GM12878 (cell line): Measurements from ENCODE around the gene TNFAIP2.

Source experiments
- DPF2 ChIP-seq: fragments of 450-650 bp; IDR thresholded peaks from 2 replicates; pipeline ENCODE4 v1.6.1; 2017; ENCODE audit warnings: mild to moderate bottlenecking
- FOXM1 ChIP-seq: IDR thresholded peaks from 2 replicates; pipeline ENCODE4 v1.6.1; 2012; ENCODE audit warnings: low read depth, mild to moderate bottlenecking, inconsistent platforms, low read length, moderate library complexity
- NRF1 ChIP-seq: conservative IDR thresholded peaks from 2 replicates; pipeline ENCODE4 v1.6.1; 2011; ENCODE audit warnings: mild to moderate bottlenecking, low read depth, low read length, improper control_type of control experiment
- POLR2A ChIP-seq: IDR thresholded peaks from 2 replicates; pipeline ENCODE4 v1.6.1; 2011; ENCODE audit warnings: low read depth, mild to moderate bottlenecking, low read length
- SIN3A ChIP-seq: IDR thresholded peaks from 2 replicates; pipeline ENCODE4 v1.6.1; 2012; ENCODE audit warnings: low read depth, low read length, improper control_type of control experiment
- TBL1XR1 ChIP-seq: IDR thresholded peaks from 2 replicates; pipeline ENCODE4 v1.6.1; 2012; ENCODE audit warnings: low read depth, low read length, improper control_type of control experiment
- TCF12 ChIP-seq: IDR thresholded peaks from 2 replicates; pipeline ENCODE4 v1.6.1; 2011; ENCODE audit warnings: low read depth, mild to moderate bottlenecking, low read length
- ZNF687 ChIP-seq: fragments of 450-650 bp; IDR thresholded peaks from 2 replicates; pipeline ENCODE4 v1.6.1; 2017; ENCODE audit warnings: mild to moderate bottlenecking, moderate library complexity
- TF ChIP-seq, protein P1 (sequence below): IDR thresholded peaks from 2 replicates; pipeline ENCODE4 v1.6.1; 2012; ENCODE audit warnings: low read length, inconsistent platforms
- TF ChIP-seq, protein P2 (sequence below), 3 experiments: IDR thresholded peaks in 2 of 3; conservative IDR thresholded peaks in 1 of 3; 2 replicates each; pipeline ENCODE4 v1.5.1; 2011; ENCODE audit warnings: low read depth in 3 of 3, low read length in 3 of 3, mild to moderate bottlenecking in 3 of 3, control low read depth in 2 of 3, moderate library complexity in 2 of 3, inconsistent platforms in 1 of 3, mixed read lengths in 1 of 3; ENCODE audit not compliant: control insufficient read depth in 2 of 3, insufficient read depth in 1 of 3; ENCODE audit errors: extremely low read depth in 1 of 3
- TF ChIP-seq, protein P3 (sequence below): IDR thresholded peaks from 2 replicates; pipeline ENCODE4 v1.6.1; 2012; ENCODE audit warnings: low read depth, low read length, improper control_type of control experiment
- TF ChIP-seq, protein P4 (sequence below): fragments of 450-650 bp; conservative IDR thresholded peaks from 2 replicates; pipeline ENCODE4 v1.6.1; 2017; ENCODE audit warnings: mild to moderate bottlenecking, moderate library complexity

DNA sequence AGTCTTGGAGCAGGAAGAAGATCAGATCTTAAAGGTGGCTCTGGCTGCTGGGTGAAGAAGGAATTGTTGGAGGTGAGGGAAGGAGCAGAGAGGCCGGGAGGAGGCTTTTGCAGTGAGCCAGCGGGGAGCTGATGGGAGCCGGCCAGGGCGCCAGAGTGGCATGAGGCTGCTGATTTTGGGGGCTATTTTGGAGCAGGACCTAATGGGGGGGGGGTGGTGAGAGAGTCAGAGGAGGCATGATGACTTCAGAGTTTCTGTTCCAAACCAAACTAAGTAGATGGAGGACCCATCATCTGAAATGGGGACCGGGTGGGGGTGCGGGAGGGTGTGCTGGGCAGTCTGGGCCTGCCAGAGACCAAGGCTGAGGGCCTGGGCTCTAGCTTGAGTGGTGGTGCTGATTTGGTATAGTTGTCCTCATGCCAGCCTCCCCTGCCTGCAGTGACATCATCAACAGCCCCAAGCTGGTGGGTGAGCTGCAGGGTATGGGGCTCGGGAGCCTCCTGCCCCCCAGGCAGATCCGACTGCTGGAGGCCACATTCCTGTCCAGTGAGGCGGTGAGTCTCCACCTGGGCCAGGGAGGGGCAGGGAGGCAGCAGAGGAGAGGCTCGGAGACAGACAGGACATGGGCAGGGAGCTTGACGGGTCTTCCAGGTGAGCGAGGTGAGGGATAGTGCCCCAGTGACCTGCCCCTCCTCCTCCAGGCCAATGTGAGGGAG is 6.2 kb downstream of the TNFAIP2 start:
- TF ChIP-seq TCF12 (no peak), SIN3A (no peak), POLR2A (no peak), DPF2 (no peak), FOXM1 (no peak), NRF1 (no peak), TBL1XR1 (no peak), ZNF687 (no peak)
- TF ChIP-seq, protein P1, sequence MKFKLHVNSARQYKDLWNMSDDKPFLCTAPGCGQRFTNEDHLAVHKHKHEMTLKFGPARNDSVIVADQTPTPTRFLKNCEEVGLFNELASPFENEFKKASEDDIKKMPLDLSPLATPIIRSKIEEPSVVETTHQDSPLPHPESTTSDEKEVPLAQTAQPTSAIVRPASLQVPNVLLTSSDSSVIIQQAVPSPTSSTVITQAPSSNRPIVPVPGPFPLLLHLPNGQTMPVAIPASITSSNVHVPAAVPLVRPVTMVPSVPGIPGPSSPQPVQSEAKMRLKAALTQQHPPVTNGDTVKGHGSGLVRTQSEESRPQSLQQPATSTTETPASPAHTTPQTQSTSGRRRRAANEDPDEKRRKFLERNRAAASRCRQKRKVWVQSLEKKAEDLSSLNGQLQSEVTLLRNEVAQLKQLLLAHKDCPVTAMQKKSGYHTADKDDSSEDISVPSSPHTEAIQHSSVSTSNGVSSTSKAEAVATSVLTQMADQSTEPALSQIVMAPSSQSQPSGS = no peak
- TF ChIP-seq, protein P2, sequence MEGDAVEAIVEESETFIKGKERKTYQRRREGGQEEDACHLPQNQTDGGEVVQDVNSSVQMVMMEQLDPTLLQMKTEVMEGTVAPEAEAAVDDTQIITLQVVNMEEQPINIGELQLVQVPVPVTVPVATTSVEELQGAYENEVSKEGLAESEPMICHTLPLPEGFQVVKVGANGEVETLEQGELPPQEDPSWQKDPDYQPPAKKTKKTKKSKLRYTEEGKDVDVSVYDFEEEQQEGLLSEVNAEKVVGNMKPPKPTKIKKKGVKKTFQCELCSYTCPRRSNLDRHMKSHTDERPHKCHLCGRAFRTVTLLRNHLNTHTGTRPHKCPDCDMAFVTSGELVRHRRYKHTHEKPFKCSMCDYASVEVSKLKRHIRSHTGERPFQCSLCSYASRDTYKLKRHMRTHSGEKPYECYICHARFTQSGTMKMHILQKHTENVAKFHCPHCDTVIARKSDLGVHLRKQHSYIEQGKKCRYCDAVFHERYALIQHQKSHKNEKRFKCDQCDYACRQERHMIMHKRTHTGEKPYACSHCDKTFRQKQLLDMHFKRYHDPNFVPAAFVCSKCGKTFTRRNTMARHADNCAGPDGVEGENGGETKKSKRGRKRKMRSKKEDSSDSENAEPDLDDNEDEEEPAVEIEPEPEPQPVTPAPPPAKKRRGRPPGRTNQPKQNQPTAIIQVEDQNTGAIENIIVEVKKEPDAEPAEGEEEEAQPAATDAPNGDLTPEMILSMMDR (IDR thresholded peaks at IDR 0.05 in 2 of 3, conservative IDR thresholded peaks at IDR 0.05 in 1 of 3; ENCODE audit: control insufficient read depth in 2 of 3, extremely low read depth in 1 of 3, insufficient read depth in 1 of 3, low read depth in 3 of 3, low read length in 3 of 3) = no peak
- TF ChIP-seq, protein P3, sequence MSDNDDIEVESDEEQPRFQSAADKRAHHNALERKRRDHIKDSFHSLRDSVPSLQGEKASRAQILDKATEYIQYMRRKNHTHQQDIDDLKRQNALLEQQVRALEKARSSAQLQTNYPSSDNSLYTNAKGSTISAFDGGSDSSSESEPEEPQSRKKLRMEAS = no peak
- TF ChIP-seq, protein P4, sequence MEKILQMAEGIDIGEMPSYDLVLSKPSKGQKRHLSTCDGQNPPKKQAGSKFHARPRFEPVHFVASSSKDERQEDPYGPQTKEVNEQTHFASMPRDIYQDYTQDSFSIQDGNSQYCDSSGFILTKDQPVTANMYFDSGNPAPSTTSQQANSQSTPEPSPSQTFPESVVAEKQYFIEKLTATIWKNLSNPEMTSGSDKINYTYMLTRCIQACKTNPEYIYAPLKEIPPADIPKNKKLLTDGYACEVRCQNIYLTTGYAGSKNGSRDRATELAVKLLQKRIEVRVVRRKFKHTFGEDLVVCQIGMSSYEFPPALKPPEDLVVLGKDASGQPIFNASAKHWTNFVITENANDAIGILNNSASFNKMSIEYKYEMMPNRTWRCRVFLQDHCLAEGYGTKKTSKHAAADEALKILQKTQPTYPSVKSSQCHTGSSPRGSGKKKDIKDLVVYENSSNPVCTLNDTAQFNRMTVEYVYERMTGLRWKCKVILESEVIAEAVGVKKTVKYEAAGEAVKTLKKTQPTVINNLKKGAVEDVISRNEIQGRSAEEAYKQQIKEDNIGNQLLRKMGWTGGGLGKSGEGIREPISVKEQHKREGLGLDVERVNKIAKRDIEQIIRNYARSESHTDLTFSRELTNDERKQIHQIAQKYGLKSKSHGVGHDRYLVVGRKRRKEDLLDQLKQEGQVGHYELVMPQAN = no peak
